ENCODE measurements around the gene PPP1R14D.

- TF ChIP-seq CTCF (IDR thresholded peaks at IDR 0.05 in 4 of 5, conservative IDR thresholded peaks at IDR 0.05 in 1 of 5): no peak
- no peak for TF ChIP-seq POLR2A (IDR thresholded peaks at IDR 0.05)
These were observed 17.2 kb upstream of the PPP1R14D start for GRCh38 chr15:40845511-40846284.

Measured in gastrocnemius medialis (tissue), 4 donors.